Limb (tissue), 2 donors: ENCODE measurements around the gene WASHC4.
A peak's percentile ranks its signal among the peaks of the same experiment; 100 is the strongest.

ENCODE experiments used
- DNase-seq, 2 donors: peaks; one replicate each; pipeline ENCODE4 v3.0.0-alpha.2; 2016; ENCODE audit errors: extremely low spot score in 2 of 2

WASHC4 gene

DNA sequence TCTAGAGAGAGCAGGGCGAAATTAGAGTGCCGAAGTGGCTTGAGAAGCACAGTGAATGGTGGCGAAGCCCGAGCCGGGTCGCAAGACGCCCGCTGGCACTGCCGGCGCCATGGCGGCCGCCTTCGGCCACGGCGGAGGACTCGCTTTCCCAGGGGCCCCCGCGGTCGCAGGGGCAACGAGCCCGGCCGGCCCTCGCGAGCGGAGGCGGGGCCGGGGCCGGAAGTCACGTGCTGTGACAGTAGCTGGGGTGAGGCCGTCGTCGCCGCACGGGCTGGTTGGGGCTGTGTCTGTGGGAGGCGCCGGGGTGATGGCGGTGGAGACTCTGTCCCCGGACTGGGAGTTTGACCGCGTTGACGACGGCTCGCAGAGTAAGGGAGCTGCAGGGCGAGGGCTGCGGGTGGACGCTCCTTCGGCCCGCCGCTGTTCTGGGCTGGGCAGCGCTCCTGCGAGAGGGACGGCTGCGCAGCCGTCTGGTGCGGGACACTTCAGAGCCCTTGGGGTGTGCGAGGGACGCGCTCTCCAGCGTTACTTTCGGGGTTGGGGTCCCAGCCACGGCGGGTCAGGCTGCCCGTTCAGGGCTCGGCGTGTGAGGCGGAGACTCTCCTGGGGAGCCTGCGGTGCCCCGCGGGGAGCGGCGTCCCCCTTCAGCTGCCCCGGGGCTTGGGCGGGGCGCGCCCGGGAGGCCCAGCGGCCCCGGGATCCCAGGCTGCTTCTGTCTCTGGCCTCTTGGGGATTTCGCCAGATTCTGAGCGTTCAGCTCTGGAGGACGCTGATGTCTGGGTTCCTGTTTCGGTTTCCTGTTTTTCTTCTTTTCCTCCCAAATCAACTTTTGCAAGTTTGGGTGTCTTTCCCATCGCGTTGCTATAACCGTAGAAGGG lies at the start of gene WASHC4:
WASHC4 (plus strand) TSS at position 238 of the 878 bp plus-strand sequence; CDS start at position 308, 70 bp downstream.
- peak; percentile 93 to 96 for DNase-seq

DNA sequence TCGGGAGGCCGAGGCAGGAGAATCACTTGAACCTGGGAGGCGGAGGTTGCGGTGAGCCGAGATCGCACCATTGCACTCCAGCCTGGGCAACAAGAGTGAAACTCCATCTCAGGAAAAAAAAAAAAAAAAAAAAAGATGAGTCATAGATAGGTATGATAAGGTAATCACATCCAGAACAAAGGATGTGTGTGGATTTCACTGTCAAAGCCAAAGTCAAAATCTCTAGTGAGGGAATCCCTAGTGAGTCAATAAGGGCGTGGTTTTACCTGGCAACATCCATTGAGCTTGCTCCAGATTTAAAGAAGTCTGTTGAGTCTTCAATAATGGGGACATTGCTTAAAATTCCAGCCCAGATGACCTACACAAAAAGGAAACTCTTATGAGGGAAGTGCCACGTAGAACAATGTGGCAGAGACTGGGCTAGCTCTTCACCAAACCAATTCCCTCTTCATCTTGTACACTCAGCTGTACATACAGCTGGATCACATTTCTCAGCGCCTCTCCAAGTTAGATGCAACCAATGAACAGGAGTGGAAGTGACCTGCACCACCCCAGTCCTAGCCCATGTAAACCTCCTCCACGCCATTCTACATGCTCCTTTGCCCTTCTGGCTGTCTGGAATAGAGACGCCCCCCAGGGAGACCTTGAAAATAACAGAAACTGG lies 46.7 kb upstream of the WASHC4 start:
- DNase-seq, result no peak

GRCh38 chr12:105064564-105065178 lies 42.9 kb upstream of the WASHC4 start:
- DNase-seq, result no peak

DNA sequence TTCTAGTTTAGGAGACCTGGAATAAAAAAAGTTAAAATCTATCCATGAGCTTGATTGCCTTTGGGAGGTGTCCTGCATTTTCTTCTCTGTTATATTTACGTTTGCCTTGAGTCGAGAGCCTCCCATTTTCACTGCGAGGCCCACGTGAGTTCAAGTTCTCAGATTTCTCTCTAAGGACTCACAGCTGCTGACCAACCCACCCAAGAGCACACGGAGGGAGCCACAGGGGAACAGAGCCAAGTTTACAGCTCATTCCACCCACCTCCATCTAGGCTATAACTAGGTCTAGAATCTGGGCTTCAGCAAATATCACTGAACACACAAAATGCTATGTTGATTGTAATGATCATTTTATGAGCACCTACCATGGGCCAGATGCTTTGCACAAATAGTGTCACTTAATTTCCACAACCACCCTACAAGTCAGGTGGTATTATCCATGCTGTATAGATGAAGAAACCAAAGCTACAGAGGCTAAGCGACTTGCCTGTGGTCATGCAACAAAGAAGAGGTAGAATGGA lies 40.0 kb upstream of the WASHC4 start:
- no peak for DNase-seq

DNA sequence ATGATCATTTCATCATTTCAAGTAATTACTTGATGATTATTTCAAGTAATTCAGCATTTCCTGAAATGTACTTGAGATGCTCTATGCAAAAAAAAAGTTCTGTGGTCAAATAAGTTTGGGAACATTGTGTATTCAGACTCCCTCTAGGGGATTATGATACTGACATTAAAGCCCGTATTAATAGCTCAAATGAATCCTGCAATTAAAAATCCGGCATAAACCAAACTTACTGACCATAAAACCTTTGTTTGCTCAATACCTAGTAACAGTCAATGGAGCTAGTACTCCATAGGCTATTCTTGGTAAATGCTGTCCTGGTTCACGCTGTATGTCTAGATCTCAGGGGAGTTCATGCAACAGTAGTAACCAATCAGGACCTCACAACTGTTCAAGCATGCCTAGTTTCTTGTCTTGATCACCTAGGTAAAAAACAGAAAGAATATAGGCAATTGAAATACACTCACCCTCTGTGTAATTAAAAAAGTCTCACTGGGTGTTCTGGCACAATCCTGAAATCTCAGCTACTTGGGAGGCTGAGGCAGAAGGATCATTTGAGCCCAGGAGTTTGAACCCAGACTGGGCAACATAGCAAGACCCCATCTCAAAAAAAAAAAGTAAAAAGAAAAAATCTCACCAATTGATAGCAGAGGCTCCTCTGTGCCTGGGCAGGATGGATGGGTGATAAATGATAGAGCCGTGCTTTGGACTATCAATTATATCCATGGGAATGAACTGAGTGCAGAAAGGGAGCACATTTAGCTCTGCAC lies 37.4 kb upstream of the WASHC4 start:
- DNase-seq, result no peak

GRCh38 chr12:105071981-105072380 lies 35.5 kb upstream of the WASHC4 start:
- no peak for DNase-seq

- no peak for DNase-seq
Measured at GRCh38 chr12:105072888-105073488, 34.5 kb upstream of the WASHC4 start.

DNA sequence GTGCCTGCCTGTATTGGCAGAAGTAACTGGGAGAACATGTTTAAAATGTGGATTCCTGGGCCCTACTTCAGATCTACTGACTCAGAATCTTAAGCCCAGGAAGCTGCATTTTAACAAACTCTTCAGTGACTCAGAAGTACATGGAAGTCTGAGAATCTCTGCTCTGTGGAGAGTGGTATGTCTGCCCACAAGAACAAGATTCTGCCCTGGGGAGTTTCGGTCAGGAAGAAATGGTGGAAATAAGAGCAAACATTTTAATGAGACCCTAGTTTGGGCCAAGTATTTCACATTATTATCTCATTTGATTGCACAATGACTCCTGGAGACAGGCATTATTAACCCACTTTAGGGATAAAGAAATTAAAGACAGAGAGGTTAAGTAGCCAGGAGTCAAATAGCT lies 31.4 kb upstream of the WASHC4 start:
- no peak for DNase-seq

DNA sequence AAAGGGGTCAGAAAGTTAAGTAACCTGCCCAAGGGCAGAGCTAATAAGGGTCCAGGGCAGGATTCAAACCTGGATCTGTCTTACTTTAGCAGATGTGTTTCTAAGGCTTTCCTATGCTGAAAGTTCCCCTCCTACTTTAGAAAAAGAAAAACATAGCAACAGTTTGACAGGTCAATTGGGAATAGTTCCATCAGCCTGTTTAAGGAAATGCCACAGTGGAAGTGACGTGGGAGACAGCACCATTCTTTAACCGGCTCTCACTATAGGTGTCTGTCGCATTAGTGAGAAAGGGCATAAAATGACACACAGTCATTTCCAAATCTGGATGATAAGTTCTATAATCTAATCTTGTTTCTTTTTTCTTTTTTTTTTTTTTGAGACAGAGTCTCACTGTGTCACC lies 30.6 kb upstream of the WASHC4 start:
- no peak for DNase-seq

DNA sequence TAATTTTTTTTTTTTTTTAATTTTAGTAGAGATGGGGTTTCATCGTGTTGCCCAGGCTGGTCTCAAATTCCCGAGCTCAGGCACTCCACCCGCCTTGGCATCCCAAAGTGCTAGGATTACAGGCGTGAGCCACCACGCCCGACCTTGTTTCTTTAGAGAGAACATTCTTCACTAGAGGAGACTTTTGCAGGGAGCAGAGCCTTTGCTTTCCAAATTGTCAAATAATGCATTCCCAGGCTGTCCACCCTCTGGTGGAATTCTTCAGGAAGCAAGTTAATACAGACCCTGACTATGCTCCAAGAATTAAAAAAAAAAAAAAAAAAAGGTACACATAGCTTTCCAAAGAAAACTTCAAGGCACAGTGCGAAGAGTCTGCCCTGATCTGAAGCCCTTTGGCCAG lies 30.1 kb upstream of the WASHC4 start:
- DNase-seq, result no peak

GRCh38 chr12:105078712-105079570 lies 28.6 kb upstream of the WASHC4 start:
- DNase-seq, result no peak

DNA sequence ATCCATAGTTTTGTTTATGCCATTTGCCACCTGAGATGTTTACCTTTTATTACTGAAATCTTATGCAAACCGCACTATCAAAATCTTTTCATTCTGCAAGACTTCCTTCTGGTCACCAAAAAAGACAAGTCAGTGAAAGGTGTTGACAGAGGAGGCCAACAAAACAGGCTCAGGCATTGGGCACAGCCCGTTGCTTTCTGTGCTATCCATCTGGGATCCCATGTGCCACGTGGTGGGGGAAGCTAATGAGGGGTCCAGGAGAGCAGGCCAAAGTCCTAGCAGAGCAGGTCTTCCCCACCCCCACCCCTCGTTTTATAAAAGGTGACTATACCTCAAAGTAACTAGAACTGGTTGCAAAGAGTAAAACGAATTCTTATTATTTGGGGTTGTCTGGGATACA lies 24.5 kb upstream of the WASHC4 start:
- no peak for DNase-seq

GRCh38 chr12:105083551-105084105 lies 23.9 kb upstream of the WASHC4 start:
- DNase-seq, result peak in 1 of 2 donors; percentile 57

DNA sequence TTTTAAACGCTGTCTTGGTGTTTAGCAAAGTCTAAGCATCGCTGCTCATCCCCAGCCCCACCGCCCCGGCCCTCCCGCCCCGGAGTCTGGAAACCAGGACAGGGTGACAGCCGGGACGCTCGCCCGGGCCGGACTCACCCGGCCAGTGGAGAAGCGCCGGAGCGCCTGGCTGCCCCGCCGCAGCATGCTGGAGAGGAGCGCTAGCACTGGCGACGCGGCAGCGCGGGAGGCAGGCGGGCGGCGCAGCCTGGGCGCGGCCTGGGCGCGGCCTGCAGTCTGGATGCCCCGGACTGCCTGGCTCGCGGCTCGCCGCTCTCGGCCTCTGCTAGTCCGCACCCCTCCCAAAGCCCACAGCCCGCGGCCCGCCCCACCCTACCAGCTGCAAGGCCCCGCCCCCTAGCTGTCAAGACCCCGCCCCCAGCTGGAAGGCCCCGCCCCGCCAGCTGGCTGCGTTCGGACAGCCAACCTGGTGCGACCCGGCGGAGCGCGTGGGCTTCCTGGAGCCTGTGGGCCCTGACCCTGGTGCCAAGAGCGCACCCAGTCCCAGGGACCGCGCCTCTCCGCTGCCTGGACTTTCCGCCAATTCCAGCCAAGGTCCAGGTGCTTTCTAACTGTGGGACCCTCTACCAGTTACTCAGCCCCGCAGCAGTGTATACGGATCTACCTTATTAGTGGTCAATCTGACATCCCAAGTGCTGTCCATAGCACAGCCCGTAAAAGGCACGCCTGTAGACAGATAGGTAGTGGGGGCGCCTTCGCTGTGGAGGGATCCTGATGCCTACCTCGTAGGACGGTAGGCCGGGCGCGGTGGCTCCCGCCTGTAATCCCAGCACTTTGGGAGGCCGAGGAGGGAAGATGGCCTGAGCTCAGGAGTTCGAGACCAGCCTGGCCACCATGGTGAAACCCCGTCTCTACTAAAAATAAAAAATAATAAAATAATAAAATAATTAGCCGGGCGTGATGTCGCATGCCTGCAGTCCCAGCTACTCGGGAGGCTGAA lies 23.0 kb upstream of the WASHC4 start, which contains the start of gene ALDH1L2:
ALDH1L2 (minus strand) TSS at position 208 of the 1,000 bp plus-strand sequence; CDS start at position 186, 22 bp downstream.
- DNase-seq, result peak; percentile 47 to 86

- no peak for DNase-seq
Measured at GRCh38 chr12:105085501-105085900, 22.0 kb upstream of the WASHC4 start.

DNA sequence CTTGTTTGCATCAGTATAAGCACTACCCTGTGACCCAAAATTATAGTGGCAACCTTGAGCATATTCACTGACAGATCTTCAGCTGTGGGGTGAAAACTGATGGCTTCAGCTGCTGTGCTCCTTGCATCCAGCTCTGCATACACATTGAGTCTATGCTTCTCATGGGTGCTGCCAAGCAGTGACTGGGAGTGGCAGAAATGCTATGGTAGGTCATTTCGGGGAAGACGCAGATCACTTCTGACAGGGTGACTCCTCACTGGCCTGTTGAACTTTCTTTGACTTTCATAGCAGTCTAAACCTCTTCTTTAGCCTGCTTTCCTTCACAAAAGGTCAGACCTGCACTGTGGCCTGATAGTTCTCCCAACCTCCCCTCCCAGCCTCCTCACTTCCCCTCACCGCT lies 17.7 kb upstream of the WASHC4 start:
- no peak for DNase-seq

DNA sequence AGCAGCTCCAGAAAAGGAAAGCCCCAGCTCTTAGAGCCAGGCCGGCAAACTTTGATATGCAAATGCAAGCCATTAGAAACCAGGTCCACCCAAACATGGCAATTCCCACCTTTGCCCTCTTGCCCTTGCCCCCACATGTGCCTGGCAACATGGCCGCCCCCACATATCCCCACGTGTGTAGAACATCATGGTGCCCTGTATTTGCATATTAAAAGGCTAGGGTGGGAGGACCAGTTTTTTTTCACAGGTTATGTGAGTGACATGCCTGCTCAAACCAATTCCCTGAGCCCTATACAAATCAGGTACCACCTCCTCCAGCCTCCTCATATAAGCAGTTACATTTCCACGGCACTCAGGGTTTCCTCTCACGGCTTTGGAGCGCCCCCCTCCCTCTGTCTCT lies 17.2 kb upstream of the WASHC4 start:
- no peak for DNase-seq

DNA sequence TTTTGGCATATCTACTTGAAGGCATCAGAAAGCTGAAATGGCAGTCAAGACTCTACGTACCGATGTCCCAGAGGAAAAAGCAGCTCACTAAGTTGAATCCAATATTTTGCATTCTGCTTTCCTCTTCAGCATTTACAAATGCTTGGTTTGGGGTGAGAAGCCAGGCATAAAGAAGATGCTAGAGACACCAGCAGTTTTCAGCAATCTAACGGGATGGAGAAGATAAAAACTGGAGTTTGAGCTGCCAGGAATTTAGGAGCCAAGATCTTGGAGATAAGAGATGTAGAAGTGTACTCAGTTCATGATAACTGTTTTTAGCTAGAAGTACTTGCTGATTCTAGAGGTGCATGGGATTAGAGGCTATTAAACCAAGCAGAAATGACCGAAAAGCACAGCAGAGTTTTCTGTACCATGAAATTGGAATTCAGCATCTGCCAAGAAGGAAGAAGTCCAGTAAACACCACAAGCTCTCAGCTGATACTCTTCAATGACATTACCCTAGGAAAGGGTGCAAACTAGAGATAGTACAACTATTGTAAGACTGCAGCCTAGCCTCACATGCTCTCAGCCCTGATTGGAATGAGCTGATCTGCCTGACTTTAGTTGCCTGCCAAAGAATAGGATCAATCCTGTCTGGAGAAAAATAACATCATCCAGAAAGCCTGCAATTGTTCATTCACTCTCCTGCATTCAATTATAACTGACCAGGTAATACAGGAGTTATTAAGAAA lies 15.9 kb upstream of the WASHC4 start:
- DNase-seq, result no peak
